Astrocyte of the spinal cord (primary cell): ENCODE results near the gene MED8.

Experiments used
- DNase-seq: peaks from one replicate; pipeline ENCODE4 v3.0.0; 2011; ENCODE audit warnings: low read depth, low spot score
- H3K4me3 ChIP-seq: 2 replicates; pipeline ENCODE4 v1.5.1; 2011; ENCODE audit warnings: low read depth, mild to moderate bottlenecking, low read length, moderate library complexity
- CTCF ChIP-seq: IDR thresholded peaks from 2 replicates; pipeline ENCODE4 v1.5.1; 2012; ENCODE audit warnings: low read depth, mild to moderate bottlenecking, low read length, inconsistent platforms
- in situ Hi-C: cut with HindIII; loops from 2 replicates; pipeline ENCODE4 v1.10.0; 2017; ENCODE audit warnings: low sequenced_read_pairs

MED8 gene

GRCh38 chr1:43386676-43387075 is 2.9 kb downstream of the MED8 start:
- no peak for DNase-seq
- H3K4me3 ChIP-seq: no peak overlapping the region
- in situ Hi-C loops: no loop called here
- no peak for TF ChIP-seq CTCF

- TF ChIP-seq CTCF: no peak
- H3K4me3 ChIP-seq: no peak overlapping the region
- DNase-seq: no peak
- in situ Hi-C loops: no loop called here
These were observed 6.2 kb downstream of the MED8 start for GRCh38 chr1:43383449-43383848.

- no peak overlapping the region for H3K4me3 ChIP-seq
- DNase-seq: no peak
- TF ChIP-seq CTCF: no peak
- in situ Hi-C loops: no loop called here
These were observed 7.4 kb downstream of the MED8 start for GRCh38 chr1:43382027-43382779.

GRCh38 chr1:43381612-43382011 is 8.0 kb downstream of the MED8 start:
- TF ChIP-seq CTCF: no peak
- in situ Hi-C loops: no loop called here
- no peak for DNase-seq
- no peak overlapping the region for H3K4me3 ChIP-seq

GRCh38 chr1:43379476-43379875 is 10.1 kb downstream of the MED8 start:
- DNase-seq: no peak
- in situ Hi-C loops: no loop called here
- H3K4me3 ChIP-seq: no peak overlapping the region
- no peak for TF ChIP-seq CTCF

GRCh38 chr1:43377831-43378230 is 11.8 kb downstream of the MED8 start:
- DNase-seq: no peak
- no peak overlapping the region for H3K4me3 ChIP-seq
- in situ Hi-C loops: no loop called here
- TF ChIP-seq CTCF: no peak
